ENCODE measurements around the gene PEG3. TPM values are rescaled to one million over a fixed set of nuclear protein-coding genes. Genes with fewer than 3 reads are reported as not detected.

PEG3 gene
- under 1 TPM; 0.06 TPM for total RNA-seq

DNA sequence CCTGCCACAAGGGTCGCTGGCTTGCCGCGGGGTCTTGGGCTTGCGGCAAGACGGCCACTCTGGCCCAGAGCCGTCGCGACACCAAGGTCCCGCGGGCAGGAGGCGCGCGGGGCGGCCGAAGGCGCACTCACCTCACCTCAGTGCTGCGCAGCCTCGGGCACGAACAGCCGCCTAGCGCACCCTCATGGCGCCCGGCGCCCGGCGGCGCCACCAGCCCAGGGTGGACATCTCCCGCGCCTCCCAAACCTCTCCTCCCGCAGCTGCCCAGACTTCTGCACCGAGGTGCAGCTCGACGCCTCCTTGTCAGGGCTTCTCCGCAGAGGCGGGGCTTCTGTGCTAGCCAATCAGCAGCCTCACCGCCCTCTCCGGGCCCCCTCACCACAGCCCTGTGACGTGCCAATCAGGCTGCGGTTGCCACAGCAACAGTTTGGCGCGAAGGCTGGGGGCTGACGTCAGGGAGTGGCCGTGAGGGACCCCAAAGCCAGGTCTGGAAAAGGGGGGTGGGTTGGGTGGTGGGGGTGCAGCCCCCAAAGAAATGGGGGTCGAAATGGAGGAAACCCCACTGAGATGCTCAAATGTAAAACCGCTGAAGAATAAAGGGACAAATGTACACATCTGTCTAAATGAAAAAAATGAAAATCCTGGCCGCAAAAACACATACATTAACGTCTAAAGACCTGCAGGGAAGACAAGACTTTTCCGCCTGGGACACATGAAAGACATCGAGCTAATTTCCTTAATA is at the start of gene PEG3, which contains the start of gene ZIM2:
Gene PEG3, minus strand, starts transcription at position 276 of the 742 bp plus-strand sequence. CDS start 16,071 bp downstream, outside the sequence.
Gene ZIM2, minus strand, starts transcription at position 276 of the 742 bp plus-strand sequence. CDS start 16,449 bp downstream, outside the sequence.
- Mint-ChIP-seq H3K36me3 (peaks cover 7% of the 10 kb centered on the region), H3K4me1 (peaks cover 4% of the 10 kb centered on the region), H3K4me3 (peak within 1 kb of the TSS; percentile 57), H3K27me3 (peaks cover 6% of the 10 kb centered on the region), H3K9me3 (peaks cover 22% of the 10 kb centered on the region), H3K27ac (peak within 1 kb of the TSS; percentile 80)
- no peak for ATAC-seq (ENCODE audit: low read depth)
- no peak for DNase-seq
- POLR2A ChIA-PET, result no interaction called here

DNA sequence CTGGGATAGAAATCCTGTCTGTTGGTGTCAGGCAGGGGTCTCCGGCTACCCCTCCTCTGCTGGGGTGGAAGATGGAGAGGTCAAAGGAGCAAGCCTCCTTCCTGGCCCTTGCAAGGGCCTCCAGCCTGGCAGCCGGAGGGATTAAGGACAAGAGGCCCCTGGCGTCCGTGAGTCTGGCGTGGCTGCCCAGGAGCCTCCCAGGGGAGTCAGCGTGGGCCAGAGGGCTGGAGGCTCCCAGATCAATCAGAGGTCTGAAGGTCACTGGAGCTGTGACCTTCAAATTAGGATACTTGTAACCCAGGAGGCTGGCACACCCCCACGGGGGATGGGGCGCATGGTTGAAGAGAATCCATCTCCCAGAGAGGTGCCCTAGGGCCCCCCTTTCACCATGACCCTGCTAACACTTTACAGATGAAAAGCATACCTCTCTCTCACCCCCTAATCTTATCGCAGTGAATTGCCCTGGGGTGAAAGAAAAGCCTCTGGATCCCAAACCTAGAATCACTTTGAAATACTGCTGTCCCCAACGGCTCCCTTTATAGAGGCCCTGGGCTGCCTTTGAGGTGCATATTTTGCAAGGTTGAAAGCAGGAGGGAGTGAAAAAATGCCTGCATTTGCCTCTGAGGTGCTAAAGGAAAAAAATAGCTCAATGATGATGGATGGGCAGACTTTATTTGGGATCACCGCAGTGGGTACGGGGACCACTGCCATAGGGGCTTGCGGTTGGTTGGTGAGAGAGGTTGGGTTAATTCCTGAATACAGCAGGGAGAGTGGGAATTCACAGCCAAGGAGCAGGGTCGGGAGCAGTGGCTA is 44.9 kb upstream of the PEG3 start:
- Mint-ChIP-seq H3K36me3 (peaks cover 2% of the 10 kb centered on the region), H3K27me3 (no peaks in the 10 kb centered on the region)
- POLR2A ChIA-PET, result no interaction called here

DNA sequence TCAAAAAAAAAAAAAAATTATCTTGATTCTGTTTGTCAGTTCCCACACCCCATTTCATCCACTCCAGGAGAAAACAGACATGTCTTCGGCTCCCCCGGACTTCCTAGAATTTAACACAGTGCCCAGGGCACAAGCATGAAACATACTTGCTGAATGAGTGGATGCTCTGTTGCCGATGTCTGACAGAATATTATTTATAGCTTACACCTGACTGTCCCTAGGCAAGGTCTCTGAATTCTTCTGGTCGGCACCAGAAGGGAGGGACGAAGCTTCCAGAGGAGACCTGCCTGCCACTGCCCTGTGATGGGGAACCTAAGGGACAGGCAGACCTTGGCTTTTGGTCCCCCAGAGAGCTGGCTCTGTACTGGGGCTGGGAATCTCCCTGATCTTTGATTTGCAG is 43.9 kb upstream of the PEG3 start:
- no peak for DNase-seq
- Mint-ChIP-seq H3K36me3 (peaks cover 2% of the 10 kb centered on the region), H3K27me3 (no peaks in the 10 kb centered on the region), H3K9me3 (peaks cover 22% of the 10 kb centered on the region), H3K4me3 (no peak overlapping the region), H3K4me1 (no peaks in the 10 kb centered on the region), H3K27ac (no peak overlapping the region)
- no peak for ATAC-seq (ENCODE audit: low read depth)
- POLR2A ChIA-PET, result no interaction called here

More for the DNA sequence above, 44.9 kb upstream of the PEG3 start:
- no peak overlapping the region for H3K27ac Mint-ChIP-seq
- H3K4me1 Mint-ChIP-seq, result no peaks in the 10 kb centered on the region
- peaks cover 21% of the 10 kb centered on the region for H3K9me3 Mint-ChIP-seq
- no peak for DNase-seq
- no peak overlapping the region for H3K4me3 Mint-ChIP-seq
- no peak for ATAC-seq (ENCODE audit: low read depth)

DNA sequence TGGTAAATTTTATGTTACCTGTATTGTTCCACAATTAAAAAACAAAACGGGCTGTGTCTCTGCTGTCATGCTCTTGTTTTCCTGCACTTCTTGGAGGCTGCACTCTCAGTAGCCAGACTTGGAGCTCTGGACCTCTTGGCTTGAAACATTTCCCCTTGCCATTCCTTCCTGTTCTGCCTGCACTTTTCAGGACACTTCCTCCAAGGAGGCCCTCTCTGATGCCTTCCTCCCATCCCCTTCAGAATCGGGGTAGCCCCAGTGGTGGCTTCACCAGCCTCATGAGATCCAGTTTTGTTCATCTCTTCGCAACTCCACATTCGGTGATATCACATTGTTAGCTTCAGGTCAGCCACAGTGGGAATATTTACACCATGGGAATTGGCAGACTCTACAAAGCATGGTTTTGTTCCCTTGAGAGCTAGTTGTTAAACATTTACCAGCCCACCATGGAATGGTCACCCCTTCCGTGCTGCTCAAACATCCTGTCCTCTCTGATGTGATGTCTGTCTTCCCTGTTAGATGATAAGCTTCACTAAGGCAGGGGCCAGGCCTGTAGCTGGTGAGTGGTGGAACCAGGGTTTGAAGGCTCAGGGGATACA is 40.2 kb upstream of the PEG3 start:
- POLR2A ChIA-PET, result no interaction called here
- no peak overlapping the region for H3K4me3 Mint-ChIP-seq
- no peaks in the 10 kb centered on the region for H3K27me3 Mint-ChIP-seq
- H3K4me1 Mint-ChIP-seq, result no peaks in the 10 kb centered on the region
- H3K9me3 Mint-ChIP-seq, result peaks cover 21% of the 10 kb centered on the region
- ATAC-seq (ENCODE audit: low read depth) (no peak), DNase-seq (no peak)
- no peak overlapping the region for H3K27ac Mint-ChIP-seq
- H3K36me3 Mint-ChIP-seq, result peaks cover 2% of the 10 kb centered on the region

DNA sequence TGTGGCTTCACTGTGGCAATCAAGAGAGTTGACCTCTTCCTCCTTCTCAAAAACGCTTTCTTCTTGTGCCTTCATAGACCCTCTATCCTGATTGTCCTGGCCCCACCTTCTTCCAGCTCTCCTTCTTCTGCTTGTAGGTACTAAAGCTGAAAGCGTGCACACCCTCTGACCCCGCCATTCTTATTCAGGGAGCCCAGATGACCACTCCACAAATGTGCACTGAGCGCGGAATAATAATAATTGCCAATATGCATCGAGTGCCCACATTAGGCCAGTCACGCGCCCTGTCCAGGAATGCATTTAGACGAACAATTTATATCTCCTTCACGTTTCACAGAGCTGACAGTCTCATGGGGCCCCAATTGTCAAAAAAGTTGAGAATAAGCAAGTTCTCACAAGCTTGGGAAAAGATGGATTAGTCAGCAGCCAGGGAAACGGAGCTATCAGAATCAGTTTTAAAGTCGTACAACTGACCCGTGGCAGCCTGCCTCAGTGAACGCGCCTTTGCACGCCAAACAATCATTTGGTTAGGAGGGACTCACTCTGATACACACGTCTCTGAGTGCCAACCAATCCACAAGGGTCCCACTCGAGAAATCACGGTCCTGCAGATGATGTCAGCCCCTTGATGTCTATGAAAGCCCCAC is 36.7 kb upstream of the PEG3 start:
- DNase-seq (no peak), ATAC-seq (ENCODE audit: low read depth) (no peak)
- POLR2A ChIA-PET, result no interaction called here
- no peak overlapping the region for H3K4me3 Mint-ChIP-seq
- peaks cover 32% of the 10 kb centered on the region for H3K9me3 Mint-ChIP-seq
- H3K27ac Mint-ChIP-seq, result no peak overlapping the region
- H3K4me1 Mint-ChIP-seq, result no peaks in the 10 kb centered on the region
- H3K36me3 Mint-ChIP-seq, result peaks cover 2% of the 10 kb centered on the region
- H3K27me3 Mint-ChIP-seq, result no peaks in the 10 kb centered on the region

DNA sequence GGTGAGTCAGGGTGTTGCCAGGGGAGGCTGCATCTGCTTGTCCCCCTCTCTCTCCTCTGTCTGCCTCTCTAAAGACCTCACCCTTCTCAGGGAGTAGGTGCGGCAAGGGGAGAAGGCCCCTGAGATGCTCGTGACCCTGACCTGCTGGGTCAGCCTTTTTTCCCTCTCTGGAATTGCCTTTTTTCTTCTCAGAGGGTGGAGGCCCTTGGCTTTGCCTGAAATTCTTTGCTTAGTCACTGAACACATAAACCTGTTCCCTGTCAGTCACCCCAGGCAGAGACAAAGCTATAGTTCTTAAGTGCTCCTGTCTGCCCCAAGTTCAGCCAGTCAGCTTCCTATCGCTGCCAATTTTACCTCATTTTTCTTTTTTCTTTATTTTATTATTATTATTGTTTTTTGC is 35.2 kb upstream of the PEG3 start:
- ATAC-seq (ENCODE audit: low read depth) (no peak), DNase-seq (no peak)
- POLR2A ChIA-PET, result no interaction called here
- Mint-ChIP-seq H3K4me3 (no peak overlapping the region), H3K36me3 (peaks cover 2% of the 10 kb centered on the region), H3K27ac (no peak overlapping the region), H3K9me3 (peaks cover 38% of the 10 kb centered on the region), H3K27me3 (no peaks in the 10 kb centered on the region), H3K4me1 (no peaks in the 10 kb centered on the region)

DNA sequence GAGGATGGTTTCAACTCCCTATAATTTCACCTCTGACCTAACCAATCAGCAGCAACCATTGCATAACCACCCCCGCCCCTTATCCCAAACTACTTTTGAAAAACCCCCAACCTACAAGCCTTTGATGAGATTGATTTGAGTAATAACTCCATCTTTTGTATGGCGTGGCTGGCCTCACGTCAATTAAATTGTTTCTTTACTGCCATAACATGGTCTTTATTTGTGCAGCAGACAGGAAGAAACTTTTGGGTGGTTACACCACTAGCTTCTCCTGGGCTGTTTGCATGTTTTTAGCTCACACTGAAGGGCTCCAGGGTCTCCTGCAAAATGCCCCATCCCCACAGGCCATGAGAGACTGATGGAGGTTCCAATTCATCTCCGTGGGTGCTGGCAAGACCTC is 34.0 kb upstream of the PEG3 start:
- H3K27me3 Mint-ChIP-seq, result no peaks in the 10 kb centered on the region
- POLR2A ChIA-PET, result no interaction called here
- no peaks in the 10 kb centered on the region for H3K4me1 Mint-ChIP-seq
- H3K27ac Mint-ChIP-seq, result no peak overlapping the region
- ATAC-seq (ENCODE audit: low read depth), result no peak
- no peak for DNase-seq
- peaks cover 2% of the 10 kb centered on the region for H3K36me3 Mint-ChIP-seq
- H3K4me3 Mint-ChIP-seq, result no peak overlapping the region
- peaks cover 42% of the 10 kb centered on the region for H3K9me3 Mint-ChIP-seq

DNA sequence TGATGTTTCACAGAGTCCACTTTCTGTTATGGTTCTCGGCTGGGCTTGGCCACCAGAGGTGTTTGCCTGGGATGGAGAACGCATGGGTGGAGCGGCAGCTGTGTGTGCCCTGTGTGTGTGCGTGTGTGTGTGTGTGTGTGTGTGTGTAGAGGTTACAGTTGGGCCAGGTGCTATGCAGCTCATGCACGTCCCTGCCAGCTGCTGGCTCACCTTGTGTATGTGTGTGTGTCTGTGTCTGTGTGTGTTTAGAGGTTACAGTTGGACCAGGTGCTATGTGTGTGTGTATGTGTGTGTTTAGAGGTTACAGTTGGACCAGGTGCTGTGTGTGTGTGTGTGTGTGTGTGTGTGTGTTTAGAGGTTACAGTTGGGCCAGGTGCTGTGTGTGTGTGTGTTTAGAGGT is 33.0 kb upstream of the PEG3 start:
- H3K4me3 Mint-ChIP-seq, result no peak overlapping the region
- H3K9me3 Mint-ChIP-seq, result peaks cover 45% of the 10 kb centered on the region
- no peaks in the 10 kb centered on the region for H3K4me1 Mint-ChIP-seq
- H3K27ac Mint-ChIP-seq, result no peak overlapping the region
- DNase-seq, result no peak
- no peaks in the 10 kb centered on the region for H3K27me3 Mint-ChIP-seq
- POLR2A ChIA-PET, result no interaction called here
- H3K36me3 Mint-ChIP-seq, result peaks cover 2% of the 10 kb centered on the region
- ATAC-seq (ENCODE audit: low read depth), result no peak

DNA sequence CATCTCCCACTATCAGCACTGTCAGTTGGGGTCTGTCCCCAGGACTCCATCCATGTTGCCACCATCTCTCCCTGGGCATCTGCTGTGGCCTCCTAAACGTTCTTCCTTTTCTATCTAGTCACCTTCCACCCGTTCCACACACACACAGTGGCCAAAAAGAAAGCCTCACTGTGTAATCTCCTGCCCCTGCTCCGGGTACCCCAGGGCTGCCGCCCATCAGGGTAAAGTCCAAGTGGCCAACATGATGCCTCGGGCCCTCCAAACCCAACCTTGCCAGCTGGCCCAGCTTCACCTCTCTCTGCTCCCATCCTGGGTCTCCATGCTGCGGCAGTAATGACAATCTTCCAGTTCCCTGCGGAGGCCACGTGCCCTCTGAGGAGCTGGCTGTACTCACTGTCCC is 29.4 kb upstream of the PEG3 start:
- Mint-ChIP-seq H3K4me3 (no peak overlapping the region), H3K4me1 (no peaks in the 10 kb centered on the region), H3K9me3 (peaks cover 44% of the 10 kb centered on the region), H3K27me3 (no peaks in the 10 kb centered on the region), H3K27ac (no peak overlapping the region), H3K36me3 (peaks cover 2% of the 10 kb centered on the region)
- no peak for DNase-seq
- POLR2A ChIA-PET, result no interaction called here
- ATAC-seq (ENCODE audit: low read depth), result no peak

DNA sequence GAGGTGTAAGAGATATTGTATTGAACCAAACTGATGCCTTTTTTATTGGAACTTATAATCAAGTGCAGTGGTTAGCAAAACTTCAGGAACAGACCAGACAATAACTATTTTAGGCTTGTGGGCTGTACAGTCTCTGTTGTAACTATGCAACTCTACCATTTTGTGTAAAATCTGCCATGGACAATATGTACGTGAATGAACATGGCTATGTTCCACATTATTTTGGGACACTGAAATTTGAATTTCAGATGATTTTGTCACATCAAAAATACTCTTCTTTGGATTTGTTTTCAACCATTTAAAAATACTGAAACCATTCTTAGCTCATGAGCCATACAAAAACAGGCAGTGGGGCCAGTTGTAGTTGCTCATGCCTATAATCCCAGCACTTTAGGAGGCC is 27.9 kb upstream of the PEG3 start:
- Mint-ChIP-seq H3K4me1 (no peaks in the 10 kb centered on the region), H3K36me3 (no peaks in the 10 kb centered on the region), H3K27ac (no peak overlapping the region), H3K27me3 (no peaks in the 10 kb centered on the region), H3K9me3 (peaks cover 38% of the 10 kb centered on the region), H3K4me3 (no peak overlapping the region)
- ATAC-seq (ENCODE audit: low read depth) (no peak), DNase-seq (no peak)
- POLR2A ChIA-PET, result no interaction called here

DNA sequence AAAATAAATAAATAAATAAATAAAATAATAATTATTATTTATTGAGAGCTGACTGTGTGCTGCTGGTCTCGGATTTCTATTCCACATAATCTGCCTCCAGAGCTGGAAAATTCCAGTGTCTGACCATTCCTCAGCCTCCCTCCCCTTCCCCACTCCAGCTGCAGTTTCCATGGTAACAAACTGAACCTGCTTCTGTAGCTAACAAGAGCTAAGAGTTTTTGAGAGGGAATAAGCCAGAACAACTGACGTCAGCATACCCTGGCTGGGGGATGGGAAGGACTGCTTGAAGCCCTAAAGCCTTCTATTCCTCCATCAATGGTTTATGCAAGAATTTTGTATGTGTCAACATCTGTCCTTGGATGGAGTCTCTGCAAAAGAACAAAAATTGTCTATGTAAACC is 26.0 kb upstream of the PEG3 start:
- DNase-seq (no peak), ATAC-seq (ENCODE audit: low read depth) (no peak)
- no peaks in the 10 kb centered on the region for H3K4me1 Mint-ChIP-seq
- no peak overlapping the region for H3K4me3 Mint-ChIP-seq
- no peak overlapping the region for H3K27ac Mint-ChIP-seq
- no peaks in the 10 kb centered on the region for H3K36me3 Mint-ChIP-seq
- POLR2A ChIA-PET, result no interaction called here
- H3K27me3 Mint-ChIP-seq, result no peaks in the 10 kb centered on the region
- peaks cover 30% of the 10 kb centered on the region for H3K9me3 Mint-ChIP-seq

DNA sequence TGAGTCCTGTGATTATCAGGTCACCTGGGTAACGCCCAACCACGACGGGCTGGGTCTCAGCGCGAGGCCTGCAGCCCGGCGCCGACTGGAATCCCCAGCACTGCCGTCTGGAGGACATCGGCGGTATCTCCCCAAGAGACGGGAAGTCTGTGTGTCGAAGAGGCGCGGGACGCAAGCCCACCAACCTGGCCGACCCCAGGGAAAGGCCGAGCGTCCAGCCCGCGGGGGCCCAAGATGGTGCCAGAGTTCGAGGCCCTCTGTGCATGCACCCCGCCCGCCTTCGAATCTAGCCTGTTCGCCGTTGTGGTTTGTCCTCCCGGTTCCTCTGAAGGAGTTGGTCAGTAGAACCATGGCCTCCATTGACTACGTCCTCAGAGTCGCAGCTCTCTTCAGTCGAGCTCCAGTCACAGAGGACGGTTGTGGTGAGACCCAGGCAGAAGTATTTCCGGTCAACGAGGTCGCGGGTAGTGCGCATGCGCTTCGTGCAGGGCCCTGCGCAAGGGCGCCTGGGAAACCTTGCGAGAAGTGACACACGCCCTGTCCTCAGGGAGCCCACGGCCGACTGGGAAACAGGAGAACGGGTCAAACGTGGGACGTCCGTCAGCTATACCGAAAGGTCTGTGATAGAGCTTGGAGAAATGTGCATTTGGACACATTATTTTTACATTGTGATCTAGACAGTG is 24.1 kb upstream of the PEG3 start:
- Mint-ChIP-seq H3K27ac (no peak overlapping the region), H3K27me3 (no peaks in the 10 kb centered on the region), H3K4me3 (no peak overlapping the region), H3K36me3 (no peaks in the 10 kb centered on the region), H3K9me3 (peaks cover 20% of the 10 kb centered on the region), H3K4me1 (no peaks in the 10 kb centered on the region)
- ATAC-seq (ENCODE audit: low read depth) (no peak), DNase-seq (no peak)
- POLR2A ChIA-PET, result no interaction called here

DNA sequence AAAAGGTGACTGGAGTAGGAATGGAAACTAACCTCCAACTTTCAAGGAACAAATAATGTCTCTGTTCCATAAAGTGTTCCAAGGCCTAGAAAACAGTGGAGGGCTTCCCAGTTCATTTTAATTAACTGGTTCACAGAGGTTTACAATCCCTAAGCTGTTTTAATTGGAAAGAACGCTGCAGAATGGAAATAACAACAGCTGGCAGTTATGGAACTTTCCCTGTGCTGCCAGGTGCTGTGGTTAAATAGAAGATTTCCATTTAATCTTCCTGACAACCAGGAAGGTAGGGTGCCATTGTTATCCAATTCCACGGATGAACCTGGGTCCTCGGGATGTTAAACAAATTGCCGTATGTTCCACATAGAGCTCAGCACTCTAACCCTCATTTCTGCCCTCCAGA is 22.2 kb upstream of the PEG3 start:
- no peak for DNase-seq
- Mint-ChIP-seq H3K36me3 (no peaks in the 10 kb centered on the region), H3K27ac (no peak overlapping the region), H3K4me1 (no peaks in the 10 kb centered on the region), H3K4me3 (no peak overlapping the region), H3K9me3 (peaks cover 22% of the 10 kb centered on the region), H3K27me3 (no peaks in the 10 kb centered on the region)
- POLR2A ChIA-PET, result no interaction called here
- no peak for ATAC-seq (ENCODE audit: low read depth)
